T-helper 2 cell treated with Interferon-gamma antibody and Interleukin-4, amounts not matched to agents 5 μg/mL and 100 μg/mL, for 36 hours (primary cell): Measurements from ENCODE around the gene RAPGEF1.

Experiments
- DNase-seq: peaks from one replicate; pipeline ENCODE4 v3.0.0; 2021; ENCODE audit warnings: low spot score
- H3K27ac Mint-ChIP-seq: one replicate; pipeline ENCODE4 v1.8.0; 2021; ENCODE audit warnings: mild to moderate bottlenecking, mixed read lengths
- H3K27me3 Mint-ChIP-seq: one replicate; pipeline ENCODE4 v1.8.0; 2021; ENCODE audit warnings: low read depth, mixed read lengths
- H3K36me3 Mint-ChIP-seq: one replicate; pipeline ENCODE4 v1.8.0; 2021; ENCODE audit warnings: low read depth, mixed read lengths
- H3K4me1 Mint-ChIP-seq: one replicate; pipeline ENCODE4 v1.8.0; 2021; ENCODE audit warnings: low read depth, mixed read lengths
- H3K4me3 Mint-ChIP-seq: one replicate; pipeline ENCODE4 v1.8.0; 2022; ENCODE audit warnings: mild to moderate bottlenecking, moderate library complexity, mixed read lengths
- H3K9me3 Mint-ChIP-seq: one replicate; pipeline ENCODE4 v1.8.0; 2021; ENCODE audit warnings: mixed read lengths

RAPGEF1 gene

DNA sequence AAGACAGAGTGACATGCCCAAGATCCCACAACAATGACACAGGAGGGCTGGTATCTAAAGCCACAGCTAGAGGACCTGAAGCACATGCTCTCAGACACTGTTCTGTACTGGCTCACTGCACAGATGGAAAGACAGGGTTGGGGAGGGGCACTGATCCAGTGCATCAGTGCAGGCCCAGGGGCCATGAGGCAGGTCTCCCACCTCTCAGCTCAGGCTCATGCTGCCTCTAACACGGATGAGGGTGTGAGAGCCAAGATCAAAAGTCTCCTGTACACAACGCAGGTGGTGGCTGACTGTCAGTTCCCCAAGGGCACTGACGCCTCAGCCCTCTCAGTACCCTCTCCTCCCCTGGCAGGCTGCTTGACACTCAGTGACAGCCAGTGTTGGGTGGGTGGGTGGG is 10.9 kb downstream of the RAPGEF1 start:
- peaks cover 80% of the 10 kb centered on the region for H3K4me1 Mint-ChIP-seq
- no peaks in the 10 kb centered on the region for H3K27me3 Mint-ChIP-seq
- H3K27ac Mint-ChIP-seq: peak overlapping the region; percentile 94
- DNase-seq: peak; percentile 62
- H3K9me3 Mint-ChIP-seq: no peaks in the 10 kb centered on the region
- H3K4me3 Mint-ChIP-seq: peak overlapping the region; percentile 79
- H3K36me3 Mint-ChIP-seq: peaks cover 34% of the 10 kb centered on the region

DNA sequence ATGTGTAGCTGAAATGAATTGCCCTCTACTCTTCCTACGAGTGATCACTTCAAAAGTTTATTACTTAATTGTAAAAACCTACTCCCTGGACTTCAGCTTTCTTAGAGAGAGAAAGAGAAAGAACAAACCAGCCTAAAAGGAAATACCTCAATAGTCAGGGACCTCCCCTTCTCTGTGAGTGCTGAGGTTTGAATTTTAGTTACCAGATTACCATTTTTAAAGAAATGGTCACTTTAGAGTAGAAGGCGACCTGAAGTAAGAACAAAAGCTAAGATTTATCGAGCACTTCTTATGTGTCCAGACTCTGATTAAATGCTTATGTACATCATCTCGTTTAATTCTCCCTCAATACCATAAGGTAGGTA is 11.3 kb downstream of the RAPGEF1 start:
- Mint-ChIP-seq H3K9me3 (no peaks in the 10 kb centered on the region), H3K4me3 (peak overlapping the region; percentile 79), H3K36me3 (peaks cover 36% of the 10 kb centered on the region), H3K4me1 (peaks cover 78% of the 10 kb centered on the region), H3K27me3 (no peaks in the 10 kb centered on the region), H3K27ac (peak overlapping the region; percentile 94)
- no peak for DNase-seq

GRCh38 chr9:131727795-131728545 is 11.9 kb downstream of the RAPGEF1 start:
- H3K27ac Mint-ChIP-seq: peak overlapping the region; percentile 94
- no peak for DNase-seq
- H3K4me3 Mint-ChIP-seq: peak overlapping the region; percentile 79
- no peaks in the 10 kb centered on the region for H3K9me3 Mint-ChIP-seq
- H3K4me1 Mint-ChIP-seq: peaks cover 79% of the 10 kb centered on the region
- H3K27me3 Mint-ChIP-seq: no peaks in the 10 kb centered on the region
- peaks cover 39% of the 10 kb centered on the region for H3K36me3 Mint-ChIP-seq

DNA sequence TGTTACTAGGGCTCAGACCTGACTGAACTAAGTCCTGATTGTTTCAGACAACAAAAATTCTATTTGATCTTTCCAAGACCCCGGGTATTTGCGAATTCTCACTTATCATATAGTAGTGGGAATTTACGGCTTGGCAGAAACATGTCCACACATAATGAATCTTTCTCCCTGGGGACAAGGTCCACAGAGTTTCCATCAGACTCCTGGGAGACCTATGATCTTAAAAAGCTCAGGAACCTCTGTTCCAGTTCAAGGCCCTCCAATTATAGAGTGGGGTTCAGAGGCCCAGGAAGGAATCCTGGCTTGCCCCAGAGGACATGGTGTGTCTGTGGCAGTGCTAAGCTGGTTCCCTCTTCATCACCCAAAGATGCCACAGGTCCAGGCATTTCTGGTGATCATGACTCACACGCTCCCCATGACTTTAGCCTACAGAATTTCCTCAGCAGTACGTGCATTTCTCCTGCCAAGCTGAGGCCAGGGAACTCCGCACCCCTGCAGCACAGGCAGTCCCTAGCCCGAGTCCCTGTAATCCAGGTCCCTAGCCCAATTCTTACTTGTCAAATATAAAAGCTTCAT is 12.6 kb downstream of the RAPGEF1 start:
- Mint-ChIP-seq H3K4me1 (peaks cover 78% of the 10 kb centered on the region), H3K4me3 (peak overlapping the region; percentile 79), H3K9me3 (no peaks in the 10 kb centered on the region), H3K36me3 (peaks cover 38% of the 10 kb centered on the region), H3K27me3 (no peaks in the 10 kb centered on the region), H3K27ac (peak overlapping the region; percentile 94)
- DNase-seq: no peak

DNA sequence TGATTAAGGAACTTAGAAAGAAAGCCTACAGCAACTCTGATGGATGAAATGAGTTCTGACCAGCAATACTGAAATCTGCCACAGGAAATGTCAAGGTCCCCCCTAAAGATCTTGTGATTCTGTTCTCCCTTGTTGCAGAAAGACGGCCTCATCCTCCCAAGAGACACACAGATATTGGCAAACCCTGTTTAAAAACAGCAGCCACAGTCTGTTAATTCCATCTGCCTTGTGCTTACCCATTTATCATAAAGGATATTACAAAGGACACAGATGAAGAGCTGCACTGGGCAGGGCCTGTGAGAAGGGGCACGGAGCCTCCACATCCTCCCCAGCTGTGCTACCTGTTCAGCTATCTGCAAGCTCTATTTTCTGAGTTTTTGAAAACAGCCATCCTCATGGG is 15.2 kb downstream of the RAPGEF1 start:
- H3K27me3 Mint-ChIP-seq: no peaks in the 10 kb centered on the region
- DNase-seq: no peak
- H3K4me3 Mint-ChIP-seq: no peak overlapping the region
- peaks cover 75% of the 10 kb centered on the region for H3K4me1 Mint-ChIP-seq
- H3K9me3 Mint-ChIP-seq: no peaks in the 10 kb centered on the region
- peaks cover 45% of the 10 kb centered on the region for H3K36me3 Mint-ChIP-seq
- peak overlapping the region; percentile 82 for H3K27ac Mint-ChIP-seq

DNA sequence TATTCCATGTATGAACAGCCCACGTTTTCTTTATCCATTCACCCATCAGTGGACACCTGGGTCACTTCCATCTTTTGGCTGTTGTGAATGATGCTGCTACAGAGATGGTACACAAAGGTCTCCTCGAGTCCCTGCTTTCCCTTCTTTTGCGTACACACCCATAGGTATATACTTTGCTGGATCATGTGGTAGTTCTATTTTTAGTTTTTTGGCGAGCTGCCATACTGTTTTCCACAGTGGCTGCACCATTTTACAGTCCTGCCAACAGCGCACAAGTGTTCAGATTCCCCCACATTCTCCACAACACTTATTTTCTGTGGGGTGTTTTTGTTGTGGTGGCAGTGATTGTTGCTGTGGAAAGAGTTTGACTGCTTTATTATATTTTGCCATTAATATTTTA is 16.2 kb downstream of the RAPGEF1 start:
- Mint-ChIP-seq H3K27ac (no peak overlapping the region), H3K27me3 (no peaks in the 10 kb centered on the region), H3K4me1 (peaks cover 75% of the 10 kb centered on the region), H3K4me3 (no peak overlapping the region), H3K9me3 (no peaks in the 10 kb centered on the region), H3K36me3 (peaks cover 43% of the 10 kb centered on the region)
- no peak for DNase-seq

DNA sequence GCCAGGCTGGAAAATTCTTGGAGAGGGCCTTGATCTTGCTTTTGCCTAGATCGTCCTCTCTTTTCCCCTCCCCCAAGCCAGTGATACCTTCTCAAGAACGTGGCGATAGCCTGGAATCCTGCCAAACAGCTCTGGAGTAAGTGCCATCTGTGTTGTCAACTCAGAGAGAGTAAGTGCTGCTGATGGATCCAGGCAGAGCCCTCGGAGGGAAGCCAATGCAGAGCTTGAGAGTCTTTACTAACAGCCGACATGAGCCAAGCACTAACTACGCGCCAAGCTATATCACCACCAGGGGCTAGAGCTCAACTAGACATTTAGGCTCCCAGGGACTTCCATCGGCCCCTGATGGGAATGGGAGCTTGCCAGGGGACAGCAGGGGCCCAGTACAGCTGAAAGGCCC is 17.6 kb downstream of the RAPGEF1 start:
- H3K27ac Mint-ChIP-seq: no peak overlapping the region
- H3K36me3 Mint-ChIP-seq: peaks cover 44% of the 10 kb centered on the region
- H3K4me3 Mint-ChIP-seq: no peak overlapping the region
- no peak for DNase-seq
- no peaks in the 10 kb centered on the region for H3K9me3 Mint-ChIP-seq
- no peaks in the 10 kb centered on the region for H3K27me3 Mint-ChIP-seq
- peaks cover 70% of the 10 kb centered on the region for H3K4me1 Mint-ChIP-seq

DNA sequence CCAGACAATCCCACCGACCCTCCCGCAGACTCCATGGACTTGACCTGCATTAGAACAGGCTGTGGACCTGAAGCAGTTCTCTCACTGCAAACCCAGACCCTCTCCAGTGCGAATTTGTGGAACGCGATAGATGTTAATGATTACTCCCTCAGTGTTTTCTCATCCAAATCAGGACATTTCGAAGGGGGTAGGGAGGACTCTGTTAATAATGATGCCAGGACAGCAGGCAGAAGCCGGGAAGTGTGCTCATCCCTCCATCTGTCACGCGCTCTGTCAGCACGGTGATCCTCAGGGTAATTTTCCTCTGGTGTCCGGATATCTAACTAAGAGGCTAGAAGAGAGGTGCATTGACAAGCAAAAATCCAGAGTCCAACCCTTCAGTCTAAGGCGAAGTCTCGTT is 18.8 kb downstream of the RAPGEF1 start:
- peaks cover 62% of the 10 kb centered on the region for H3K4me1 Mint-ChIP-seq
- H3K27me3 Mint-ChIP-seq: no peaks in the 10 kb centered on the region
- DNase-seq: no peak
- H3K9me3 Mint-ChIP-seq: no peaks in the 10 kb centered on the region
- H3K36me3 Mint-ChIP-seq: peaks cover 39% of the 10 kb centered on the region
- peak overlapping the region; percentile 3 for H3K27ac Mint-ChIP-seq
- H3K4me3 Mint-ChIP-seq: peak overlapping the region; percentile 3

DNA sequence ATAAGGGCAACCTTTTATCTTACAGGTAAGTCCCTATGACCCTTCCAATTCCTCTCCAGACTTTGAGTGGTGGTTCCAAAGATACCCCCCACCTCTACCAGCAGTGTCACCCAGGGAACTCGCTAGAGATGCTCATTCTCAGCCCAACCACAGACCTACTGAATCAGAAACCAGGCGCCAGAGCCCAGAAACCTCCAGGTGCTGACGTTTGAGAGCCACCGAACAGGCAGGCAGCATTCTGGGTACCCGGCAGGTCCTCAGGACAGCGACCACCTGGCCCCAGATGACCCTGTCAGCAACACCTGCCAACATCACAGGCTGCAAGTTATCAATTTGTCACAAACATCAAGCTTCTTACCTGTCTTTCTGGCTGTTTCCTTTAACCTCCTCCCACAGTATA is 19.5 kb downstream of the RAPGEF1 start:
- Mint-ChIP-seq H3K4me1 (peaks cover 59% of the 10 kb centered on the region), H3K36me3 (peaks cover 41% of the 10 kb centered on the region), H3K9me3 (no peaks in the 10 kb centered on the region), H3K4me3 (peak overlapping the region; percentile 33), H3K27me3 (no peaks in the 10 kb centered on the region), H3K27ac (peak overlapping the region; percentile 62)
- DNase-seq: no peak

DNA sequence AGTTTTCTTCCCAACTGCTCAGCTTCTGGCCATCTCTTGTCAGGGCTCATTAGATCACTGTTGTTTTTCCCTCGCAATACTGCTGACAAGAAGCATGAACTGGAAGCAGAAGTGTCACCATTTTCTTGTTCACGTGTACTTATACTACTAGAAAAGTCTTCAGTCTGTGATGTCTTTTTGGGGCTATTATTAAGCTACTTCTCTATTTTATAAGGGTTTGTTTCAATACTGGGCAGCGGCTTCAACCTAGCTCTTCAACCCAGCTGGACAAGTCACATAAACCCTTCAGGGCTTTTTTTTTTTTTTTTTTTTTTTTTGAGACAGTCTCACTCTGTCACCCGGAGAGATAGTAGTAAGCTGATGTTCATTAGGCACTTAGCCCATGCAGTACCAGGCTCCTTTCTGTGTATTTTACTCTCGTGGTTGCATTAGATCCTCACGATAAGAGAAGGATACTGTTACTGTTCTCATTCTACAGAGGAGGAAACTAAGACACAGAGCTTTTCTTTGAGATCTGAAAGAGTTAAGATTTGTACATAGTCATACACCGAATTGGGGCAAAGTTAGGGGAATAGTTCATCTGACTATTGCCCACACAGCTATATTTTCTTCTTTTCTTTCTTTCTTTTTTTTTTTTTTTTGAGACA is 20.5 kb downstream of the RAPGEF1 start:
- no peaks in the 10 kb centered on the region for H3K27me3 Mint-ChIP-seq
- H3K4me1 Mint-ChIP-seq: peaks cover 54% of the 10 kb centered on the region
- peaks cover 42% of the 10 kb centered on the region for H3K36me3 Mint-ChIP-seq
- no peak overlapping the region for H3K4me3 Mint-ChIP-seq
- no peaks in the 10 kb centered on the region for H3K9me3 Mint-ChIP-seq
- no peak for DNase-seq
- peak overlapping the region; percentile 62 for H3K27ac Mint-ChIP-seq

- Mint-ChIP-seq H3K9me3 (no peaks in the 10 kb centered on the region), H3K4me1 (peaks cover 46% of the 10 kb centered on the region), H3K27me3 (no peaks in the 10 kb centered on the region), H3K36me3 (peaks cover 42% of the 10 kb centered on the region), H3K27ac (peak overlapping the region; percentile 66), H3K4me3 (no peak overlapping the region)
- no peak for DNase-seq
Measured at GRCh38 chr9:131717719-131718460, 22.0 kb downstream of the RAPGEF1 start.

GRCh38 chr9:131715906-131716305 is 24.0 kb downstream of the RAPGEF1 start:
- no peak overlapping the region for H3K4me3 Mint-ChIP-seq
- no peaks in the 10 kb centered on the region for H3K9me3 Mint-ChIP-seq
- DNase-seq: no peak
- H3K4me1 Mint-ChIP-seq: peaks cover 44% of the 10 kb centered on the region
- H3K27ac Mint-ChIP-seq: no peak overlapping the region
- H3K36me3 Mint-ChIP-seq: peaks cover 31% of the 10 kb centered on the region
- H3K27me3 Mint-ChIP-seq: no peaks in the 10 kb centered on the region

- DNase-seq: no peak
- H3K27ac Mint-ChIP-seq: peak overlapping the region; percentile 28
Measured at GRCh38 chr9:131714821-131715220, 25.1 kb downstream of the RAPGEF1 start.

GRCh38 chr9:131714161-131714646 is 25.7 kb downstream of the RAPGEF1 start:
- no peaks in the 10 kb centered on the region for H3K9me3 Mint-ChIP-seq
- peaks cover 31% of the 10 kb centered on the region for H3K36me3 Mint-ChIP-seq
- no peaks in the 10 kb centered on the region for H3K27me3 Mint-ChIP-seq
- no peak overlapping the region for H3K4me3 Mint-ChIP-seq
- H3K4me1 Mint-ChIP-seq: peaks cover 45% of the 10 kb centered on the region
- H3K27ac Mint-ChIP-seq: no peak overlapping the region
- no peak for DNase-seq

More at GRCh38 chr9:131714821-131715220, 25.1 kb downstream of the RAPGEF1 start:
- Mint-ChIP-seq H3K9me3 (no peaks in the 10 kb centered on the region), H3K27me3 (no peaks in the 10 kb centered on the region), H3K4me3 (no peak overlapping the region), H3K36me3 (peaks cover 28% of the 10 kb centered on the region), H3K4me1 (peaks cover 45% of the 10 kb centered on the region)
